HG03066 (cell line): ENCODE results near the gene NR3C1.

ENCODE experiments used
- ATAC-seq: cut with Tn5 transposase; IDR thresholded peaks from one replicate; pipeline ENCODE4 v1.9.1; 2021; ENCODE audit warnings: low read depth; ENCODE audit not compliant: unreplicated experiment

Gene NR3C1

GRCh38 chr5:143271431-143271830, 132.1 kb downstream of the NR3C1 start:
- no peak for ATAC-seq

GRCh38 chr5:143268388-143268787, 135.1 kb downstream of the NR3C1 start:
- no peak for ATAC-seq

- ATAC-seq = no peak
These were observed 136.3 kb downstream of the NR3C1 start for GRCh38 chr5:143267186-143267585.

- no peak for ATAC-seq
These were observed 137.5 kb downstream of the NR3C1 start for GRCh38 chr5:143265995-143266394.

GRCh38 chr5:143263272-143263810, 140.1 kb downstream of the NR3C1 start:
- no peak for ATAC-seq

GRCh38 chr5:143262393-143263174, 140.9 kb downstream of the NR3C1 start:
- peak; percentile 70 for ATAC-seq

GRCh38 chr5:143261748-143262392, 141.6 kb downstream of the NR3C1 start:
- no peak for ATAC-seq

GRCh38 chr5:143259254-143259605, 144.3 kb downstream of the NR3C1 start:
- ATAC-seq = no peak

- no peak for ATAC-seq
These were observed 144.8 kb downstream of the NR3C1 start for GRCh38 chr5:143258559-143259253.

- ATAC-seq = no peak
These were observed 148.7 kb downstream of the NR3C1 start for GRCh38 chr5:143254819-143255218.

GRCh38 chr5:143251946-143252345, 151.5 kb downstream of the NR3C1 start:
- no peak for ATAC-seq

GRCh38 chr5:143251190-143251589, 152.3 kb downstream of the NR3C1 start:
- ATAC-seq = no peak

- no peak for ATAC-seq
These were observed 153.6 kb downstream of the NR3C1 start for GRCh38 chr5:143249851-143250250.

- ATAC-seq = no peak
These were observed 154.5 kb downstream of the NR3C1 start for GRCh38 chr5:143248822-143249579.

- ATAC-seq = no peak
These were observed 155.1 kb downstream of the NR3C1 start for GRCh38 chr5:143248391-143248790.

GRCh38 chr5:143247134-143247815, 156.2 kb downstream of the NR3C1 start:
- no peak for ATAC-seq

GRCh38 chr5:143245929-143246561, 157.4 kb downstream of the NR3C1 start:
- ATAC-seq = no peak

GRCh38 chr5:143244990-143245389, 158.5 kb downstream of the NR3C1 start:
- ATAC-seq = no peak

- no peak for ATAC-seq
These were observed 159.3 kb downstream of the NR3C1 start for GRCh38 chr5:143244000-143244736.
